Measurements from ENCODE around the gene NXPH2. TPM values are rescaled to one million over a fixed set of nuclear protein-coding genes. Genes with fewer than 3 reads are reported as not detected.
A peak's percentile ranks its signal among the peaks of the same experiment; 100 is the strongest.

Gene NXPH2
- total RNA-seq, 6 experiments from 2014 or later = not detected

- no peak for DNase-seq
- Mint-ChIP-seq H3K4me3 (no peak overlapping the region), H3K27ac (no peak overlapping the region; the same call in 1 of the 2 replicates), H3K36me3 (ENCODE audit: low read depth) (no peaks in the 10 kb centered on the region), H3K9me3 (peaks cover 5% of the 10 kb centered on the region; the same call in 1 of the 2 replicates), H3K4me1 (ENCODE audit: low read depth) (peaks cover 32% of the 10 kb centered on the region), H3K27me3 (ENCODE audit: insufficient read depth) (no peaks in the 10 kb centered on the region)
- TF ChIP-seq, protein P1, sequence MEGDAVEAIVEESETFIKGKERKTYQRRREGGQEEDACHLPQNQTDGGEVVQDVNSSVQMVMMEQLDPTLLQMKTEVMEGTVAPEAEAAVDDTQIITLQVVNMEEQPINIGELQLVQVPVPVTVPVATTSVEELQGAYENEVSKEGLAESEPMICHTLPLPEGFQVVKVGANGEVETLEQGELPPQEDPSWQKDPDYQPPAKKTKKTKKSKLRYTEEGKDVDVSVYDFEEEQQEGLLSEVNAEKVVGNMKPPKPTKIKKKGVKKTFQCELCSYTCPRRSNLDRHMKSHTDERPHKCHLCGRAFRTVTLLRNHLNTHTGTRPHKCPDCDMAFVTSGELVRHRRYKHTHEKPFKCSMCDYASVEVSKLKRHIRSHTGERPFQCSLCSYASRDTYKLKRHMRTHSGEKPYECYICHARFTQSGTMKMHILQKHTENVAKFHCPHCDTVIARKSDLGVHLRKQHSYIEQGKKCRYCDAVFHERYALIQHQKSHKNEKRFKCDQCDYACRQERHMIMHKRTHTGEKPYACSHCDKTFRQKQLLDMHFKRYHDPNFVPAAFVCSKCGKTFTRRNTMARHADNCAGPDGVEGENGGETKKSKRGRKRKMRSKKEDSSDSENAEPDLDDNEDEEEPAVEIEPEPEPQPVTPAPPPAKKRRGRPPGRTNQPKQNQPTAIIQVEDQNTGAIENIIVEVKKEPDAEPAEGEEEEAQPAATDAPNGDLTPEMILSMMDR (IDR thresholded peaks at IDR 0.05) = no peak
Measured at GRCh38 chr2:138711812-138712211, 68.4 kb downstream of the NXPH2 start.

GRCh38 chr2:138708682-138709241, 71.4 kb downstream of the NXPH2 start:
- Mint-ChIP-seq H3K36me3 (ENCODE audit: low read depth) (no peaks in the 10 kb centered on the region), H3K4me3 (no peak overlapping the region; the same call in 1 of the 2 replicates), H3K9me3 (peaks cover 5% of the 10 kb centered on the region; the same call in 1 of the 2 replicates), H3K27me3 (ENCODE audit: insufficient read depth) (no peaks in the 10 kb centered on the region), H3K4me1 (ENCODE audit: low read depth) (peaks cover 32% of the 10 kb centered on the region), H3K27ac (no peak overlapping the region)
- TF ChIP-seq, protein P1 (IDR thresholded peaks at IDR 0.05) = no peak
- peak; percentile 1 for DNase-seq

GRCh38 chr2:138707392-138708074, 72.7 kb downstream of the NXPH2 start:
- Mint-ChIP-seq H3K4me1 (ENCODE audit: low read depth) (peaks cover 30% of the 10 kb centered on the region), H3K4me3 (no peak overlapping the region), H3K9me3 (peaks cover 5% of the 10 kb centered on the region; the same call in 1 of the 2 replicates), H3K36me3 (ENCODE audit: low read depth) (no peaks in the 10 kb centered on the region), H3K27me3 (ENCODE audit: insufficient read depth) (no peaks in the 10 kb centered on the region), H3K27ac (no peak overlapping the region; the same call in 1 of the 2 replicates)
- DNase-seq = peak; percentile 46
- TF ChIP-seq, protein P1 (IDR thresholded peaks at IDR 0.05) = no peak

DNA sequence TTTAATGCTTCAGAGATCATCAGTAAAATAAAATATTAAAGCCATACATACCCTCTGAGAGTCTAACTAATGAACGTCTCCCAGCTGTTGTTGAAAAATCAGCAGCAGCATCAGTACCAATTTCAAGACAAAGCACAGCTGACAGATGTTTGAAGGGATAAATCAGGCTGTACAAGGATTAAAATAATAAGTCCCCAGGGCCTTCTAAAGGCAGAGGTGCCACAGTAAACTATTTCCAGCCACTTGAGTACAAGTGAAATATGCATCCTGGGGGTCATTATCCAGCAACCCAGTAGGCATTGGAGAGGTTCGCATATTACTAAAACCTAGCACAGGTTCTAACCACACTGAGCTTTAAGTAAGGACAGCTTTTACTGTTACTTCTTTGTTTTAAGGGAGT, 76.9 kb downstream of the NXPH2 start:
- no peak for DNase-seq
- Mint-ChIP-seq H3K9me3 (no peaks in the 10 kb centered on the region), H3K36me3 (ENCODE audit: low read depth) (no peaks in the 10 kb centered on the region), H3K27me3 (ENCODE audit: insufficient read depth) (no peaks in the 10 kb centered on the region), H3K4me3 (no peak overlapping the region), H3K4me1 (ENCODE audit: low read depth) (peaks cover 13% of the 10 kb centered on the region), H3K27ac (no peak overlapping the region)
- TF ChIP-seq, protein P1 (IDR thresholded peaks at IDR 0.05) = no peak

DNA sequence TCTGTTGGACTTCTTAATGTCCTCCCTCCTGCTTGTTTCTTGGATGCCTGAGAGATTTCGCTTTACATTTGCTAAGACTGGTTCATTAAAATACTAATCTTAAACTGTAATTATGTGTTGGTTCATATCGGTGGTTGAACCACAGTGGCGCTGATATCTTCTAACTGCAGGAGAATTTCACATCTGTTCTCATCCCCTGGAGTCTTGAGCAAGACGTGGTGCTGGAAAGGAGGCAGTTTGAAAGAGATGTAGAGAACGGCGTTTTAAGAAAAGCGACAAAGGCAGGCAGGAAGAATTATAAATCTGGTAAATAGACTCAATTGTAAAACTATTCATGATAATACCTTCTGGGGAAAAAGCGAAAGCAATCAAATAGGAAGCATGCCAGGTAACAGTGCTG, 79.5 kb downstream of the NXPH2 start:
- no peak for DNase-seq
- Mint-ChIP-seq H3K36me3 (ENCODE audit: low read depth) (no peaks in the 10 kb centered on the region), H3K4me3 (no peak overlapping the region), H3K27ac (no peak overlapping the region), H3K4me1 (ENCODE audit: low read depth) (no peaks in the 10 kb centered on the region), H3K27me3 (ENCODE audit: insufficient read depth) (no peaks in the 10 kb centered on the region), H3K9me3 (no peaks in the 10 kb centered on the region)
- TF ChIP-seq, protein P1 (IDR thresholded peaks at IDR 0.05) = no peak
